IMR-90 (cell line): ENCODE results near the gene LRRC26. TPM values are rescaled to one million over a fixed set of nuclear protein-coding genes. Genes with fewer than 3 reads are reported as not detected.
A peak's percentile ranks its signal among the peaks of the same experiment; 100 is the strongest.

Source experiments
- ATAC-seq: fragments of 200-7000 bp; cut with Tn5 transposase; 2 replicates; pipeline ENCODE4 v1.9.1; 2020; ENCODE audit warnings: low read depth, mild to moderate bottlenecking, moderate library complexity
- BruUV-seq: library from RNA; stranded (reverse); fragments of 400-500 nt; replicated peaks from 2 replicates; lab custom pipeline; 2021; lab: Mats Ljungman, UMichigan
- CTCF ChIA-PET: fragments of 300-600 bp; formaldehyde crosslinking; extraction: SDS; loops from one replicate; lab custom pipeline; 2021; ENCODE audit warnings: antibody characterized with exemption; lab: Yijun Ruan, JAX
- POLR2A ChIA-PET: fragments of 300-600 bp; sonication (Branson Sonifier 250); formaldehyde crosslinking; loops from one replicate; lab custom pipeline; 2022; ENCODE audit warnings: antibody characterized with exemption; ENCODE audit not compliant: unreplicated experiment; lab: Charles Lee
- DNase-seq: peaks from one replicate; pipeline ENCODE4 v3.0.0; 2013
- H2AFZ ChIP-seq: replicated peaks from 2 replicates; pipeline ENCODE3; 2013; ENCODE audit warnings: low read length, mild to moderate bottlenecking; ENCODE audit not compliant: poor library complexity
- H2AK5ac ChIP-seq: 2 replicates; pipeline ENCODE4 v1.6.1; 2013; ENCODE audit warnings: low read depth, low read length, inconsistent platforms
- H2AK9ac ChIP-seq: replicated peaks from 2 replicates; pipeline ENCODE3; 2013; ENCODE audit warnings: mild to moderate bottlenecking, low read depth, low read length, moderate library complexity; ENCODE audit not compliant: poor library complexity
- H2BK120ac ChIP-seq: 2 replicates; pipeline ENCODE4 v1.6.1; 2013; ENCODE audit warnings: low read depth, low read length, inconsistent platforms
- H2BK15ac ChIP-seq: 3 replicates; pipeline ENCODE4 v1.6.1; 2013; ENCODE audit warnings: low read depth, low read length, inconsistent platforms
- H2BK20ac ChIP-seq: 2 replicates; pipeline ENCODE4 v1.6.1; 2013; ENCODE audit warnings: low read depth, mild to moderate bottlenecking, inconsistent platforms, low read length, moderate library complexity
- H2BK5ac ChIP-seq: 2 replicates; pipeline ENCODE4 v1.6.1; 2013; ENCODE audit warnings: mild to moderate bottlenecking, low read depth, low read length, inconsistent platforms; ENCODE audit not compliant: poor library complexity, severe bottlenecking
- H3K14ac ChIP-seq: replicated peaks from 2 replicates; pipeline ENCODE4 v1.6.1; 2013; ENCODE audit warnings: low read depth, low read length, inconsistent platforms
- H3K18ac ChIP-seq: 2 replicates; pipeline ENCODE4 v1.6.1; 2013; ENCODE audit warnings: low read depth, low read length, control low read depth
- H3K23ac ChIP-seq: 2 replicates; pipeline ENCODE4 v1.6.1; 2013; ENCODE audit warnings: low read depth, low read length, inconsistent platforms
- H3K27ac ChIP-seq: 2 replicates; pipeline ENCODE4 v1.5.1; 2013; ENCODE audit warnings: mild to moderate bottlenecking, control low read depth, low read length; ENCODE audit not compliant: insufficient read depth
- H3K27me3 ChIP-seq: 2 replicates; pipeline ENCODE4 v1.6.1; 2013; ENCODE audit warnings: low read length; ENCODE audit not compliant: control insufficient read depth, insufficient read depth
- H3K36me3 ChIP-seq: 2 replicates; pipeline ENCODE4 v1.6.1; 2013; ENCODE audit warnings: low read length, mixed read lengths; ENCODE audit not compliant: control insufficient read depth, insufficient read depth
- H3K4ac ChIP-seq: 2 replicates; pipeline ENCODE4 v1.6.1; 2013; ENCODE audit warnings: low read depth, low read length, inconsistent platforms
- H3K4me1 ChIP-seq: 2 replicates; pipeline ENCODE4 v1.6.1; 2013; ENCODE audit warnings: low read length, mixed read lengths; ENCODE audit not compliant: control insufficient read depth, insufficient read depth
- H3K4me2 ChIP-seq: 2 replicates; pipeline ENCODE4 v1.6.1; 2013; ENCODE audit warnings: low read depth, mild to moderate bottlenecking, control low read depth, low read length, moderate library complexity
- H3K4me3 ChIP-seq: 2 replicates; pipeline ENCODE4 v1.5.1; 2013; ENCODE audit warnings: low read depth, mild to moderate bottlenecking, control low read depth, low read length, moderate library complexity; ENCODE audit not compliant: insufficient read depth
- H3K56ac ChIP-seq: 2 replicates; pipeline ENCODE4 v1.6.1; 2013; ENCODE audit warnings: low read length, inconsistent platforms; ENCODE audit not compliant: insufficient read depth; ENCODE audit errors: extremely low read depth
- H3K79me1 ChIP-seq, 2 experiments: 2 replicates each; pipeline ENCODE4 v1.6.1; 2013; ENCODE audit warnings: low read length in 2 of 2, inconsistent platforms in 1 of 2, low read depth in 1 of 2
- H3K9ac ChIP-seq: 2 replicates; pipeline ENCODE4 v1.6.1; 2013; ENCODE audit warnings: low read depth, low read length, control low read depth
- H3K9me1 ChIP-seq: 2 replicates; pipeline ENCODE4 v1.6.1; 2013; ENCODE audit warnings: low read length, inconsistent platforms; ENCODE audit not compliant: insufficient read depth
- H3K9me3 ChIP-seq: 2 replicates; pipeline ENCODE4 v1.6.1; 2013; ENCODE audit warnings: low read length; ENCODE audit not compliant: control insufficient read depth, insufficient read depth
- H4K20me1 ChIP-seq: 2 replicates; pipeline ENCODE4 v1.6.1; 2013; ENCODE audit warnings: low read length, inconsistent platforms; ENCODE audit not compliant: insufficient read depth
- H4K5ac ChIP-seq: 2 replicates; pipeline ENCODE4 v1.6.1; 2013; ENCODE audit warnings: mild to moderate bottlenecking, low read depth, low read length, control low read depth
- H4K8ac ChIP-seq, 2 experiments: 2 replicates each; pipeline ENCODE4 v1.6.1; 2013; ENCODE audit warnings: low read depth in 2 of 2, low read length in 2 of 2, control low read depth in 1 of 2, inconsistent platforms in 1 of 2
- H4K91ac ChIP-seq: 2 replicates; pipeline ENCODE4 v1.6.1; 2013; ENCODE audit warnings: low read depth, low read length, inconsistent platforms; ENCODE audit not compliant: insufficient read depth
- FOS ChIP-seq: fragments of 150-350 bp; IDR thresholded peaks from 2 replicates; pipeline ENCODE4 v1.6.1; 2016; ENCODE audit warnings: low read depth, low read length
- NFE2L2 ChIP-seq: fragments of 150-350 bp; IDR thresholded peaks from 2 replicates; pipeline ENCODE4 v1.6.1; 2016; ENCODE audit warnings: low read depth, mild to moderate bottlenecking, low read length
- POLR2A ChIP-seq: IDR thresholded peaks from 2 replicates; pipeline ENCODE4 v1.6.1; 2012; ENCODE audit warnings: mild to moderate bottlenecking, low read depth, low read length
- WGBS, 2 experiments: methylation state at CpG; one replicate each; pipeline versions ENCODE4 v1.1.5 to v1.1.7; 2013; ENCODE audit warnings: missing lambda C conversion rate in 2 of 2; ENCODE audit not compliant: insufficient read length in 1 of 2; ENCODE audit errors: extremely low coverage in 2 of 2; 5-methylcytosine and 5-hydroxymethylcytosine counted together
- dilution Hi-C: fragments of 300-500 bp; cut with HindIII; formaldehyde crosslinking; loops from one replicate; pipeline ENCODE4 v1.14.3; 2018; ENCODE audit warnings: low sequenced_read_pairs; ENCODE audit not compliant: unreplicated experiment
- in situ Hi-C: fragments of 300-500 bp; cut with MboI; formaldehyde crosslinking; loops from 3 replicates; pipeline ENCODE4 v1.14.3; 2019; ENCODE audit warnings: low sequenced_read_pairs, inconsistent platforms, mixed read lengths
- intact Hi-C: fragments of 100-400 bp; cut with micrococcal nuclease; formaldehyde crosslinking; loops from 2 replicates; pipeline ENCODE4 v1.10.0; 2022
- polyA plus RNA-seq, 3 experiments: library from polyadenylated mRNA; depleted of rRNA; stranded (reverse); fragments of >200 nt; gene quantifications; 2 replicates each; pipeline ENCODE4 v1.2.3, GENCODE V29; 2012; ENCODE audit warnings: low replicate concordance in 1 of 3
- total RNA-seq: library from RNA; depleted of rRNA; stranded (reverse); fragments of >200 nt; gene quantifications from 2 replicates; pipeline ENCODE4 v1.2.3, GENCODE V29; 2012
- TF ChIP-seq, protein P1 (sequence below): conservative IDR thresholded peaks from 2 replicates; pipeline ENCODE4 v1.5.1; 2012; ENCODE audit warnings: mild to moderate bottlenecking, low read depth, low read length, improper control_type of control experiment

LRRC26 gene
- total and polyA plus RNA-seq, 2 of the 4 experiments (the other 2 are of a cell fraction), result not detected

DNA sequence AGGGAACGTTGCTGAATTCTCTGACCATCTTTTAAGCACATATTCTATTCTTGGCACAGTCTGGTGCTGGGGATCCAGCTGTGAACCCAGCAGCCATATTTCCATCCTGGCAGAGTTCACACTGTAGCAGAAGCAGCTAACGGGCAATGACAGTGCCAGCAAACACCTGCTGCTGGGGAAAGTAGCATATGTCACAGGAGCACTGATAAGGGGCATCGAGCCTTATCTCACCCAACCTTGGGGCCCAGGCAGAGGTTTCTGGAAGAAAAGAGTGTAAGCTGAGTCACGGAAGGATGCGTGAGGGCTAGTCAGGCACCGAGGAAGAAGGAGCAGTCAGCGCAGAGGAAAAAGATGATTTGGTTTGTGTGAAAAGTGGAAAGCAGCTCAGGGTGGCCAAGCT lies 36.8 kb upstream of the LRRC26 start:
- Histone ChIP-seq H3K18ac (no peak overlapping the region), H4K5ac (no peak overlapping the region), H2BK15ac (no peak overlapping the region), H2AK9ac (no peak overlapping the region), H3K14ac (no peak overlapping the region), H3K36me3 (peaks cover 9% of the 10 kb centered on the region), H2BK20ac (no peak overlapping the region), H4K8ac (no peak overlapping the region), H2AK5ac (no peak overlapping the region; the same call in 1 of the 2 replicates), H3K56ac (no peak overlapping the region), H2AFZ (no peak overlapping the region), H3K27ac (no peak overlapping the region), H2BK5ac (no peak overlapping the region), H2BK120ac (no peak overlapping the region), H3K4ac (no peak overlapping the region; the same call in 1 of the 2 replicates), H3K4me3 (no peak overlapping the region), H3K23ac (no peak overlapping the region), H3K4me2 (peak overlapping the region; percentile 99), H3K4me1 (peaks cover 9% of the 10 kb centered on the region), H3K27me3 (no peaks in the 10 kb centered on the region), H3K79me1 (peaks cover 42 to 56% of the 10 kb centered on the region in 2 experiments), H4K20me1 (peaks cover 9% of the 10 kb centered on the region), H4K91ac (no peak overlapping the region), H3K9ac (peak overlapping the region; percentile 89; the same call in 1 of the 2 replicates), H3K9me3 (no peaks in the 10 kb centered on the region), H3K9me1 (0 out of 2 replicates have a peak, but pooled peaks cover 2% of the 10 kb centered on the region)
- ATAC-seq, result no peak
- TF ChIP-seq NFE2L2 (no peak), FOS (no peak), POLR2A (no peak)
- TF ChIP-seq, protein P1, sequence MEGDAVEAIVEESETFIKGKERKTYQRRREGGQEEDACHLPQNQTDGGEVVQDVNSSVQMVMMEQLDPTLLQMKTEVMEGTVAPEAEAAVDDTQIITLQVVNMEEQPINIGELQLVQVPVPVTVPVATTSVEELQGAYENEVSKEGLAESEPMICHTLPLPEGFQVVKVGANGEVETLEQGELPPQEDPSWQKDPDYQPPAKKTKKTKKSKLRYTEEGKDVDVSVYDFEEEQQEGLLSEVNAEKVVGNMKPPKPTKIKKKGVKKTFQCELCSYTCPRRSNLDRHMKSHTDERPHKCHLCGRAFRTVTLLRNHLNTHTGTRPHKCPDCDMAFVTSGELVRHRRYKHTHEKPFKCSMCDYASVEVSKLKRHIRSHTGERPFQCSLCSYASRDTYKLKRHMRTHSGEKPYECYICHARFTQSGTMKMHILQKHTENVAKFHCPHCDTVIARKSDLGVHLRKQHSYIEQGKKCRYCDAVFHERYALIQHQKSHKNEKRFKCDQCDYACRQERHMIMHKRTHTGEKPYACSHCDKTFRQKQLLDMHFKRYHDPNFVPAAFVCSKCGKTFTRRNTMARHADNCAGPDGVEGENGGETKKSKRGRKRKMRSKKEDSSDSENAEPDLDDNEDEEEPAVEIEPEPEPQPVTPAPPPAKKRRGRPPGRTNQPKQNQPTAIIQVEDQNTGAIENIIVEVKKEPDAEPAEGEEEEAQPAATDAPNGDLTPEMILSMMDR, result no peak
- intact Hi-C loops, result no loop called here
- ChIA-PET POLR2A (no interaction called here), CTCF (no interaction called here)
- dilution Hi-C loops, result no loop called here
- in situ Hi-C loops, result no loop called here
- WGBS, 2 experiments, result 98% methylated on average over 4 of the region's 7 CpGs; no CpG with 5 or more reads in 1 of the 2 experiments
- no TSS peak for BruUV-seq
- DNase-seq, result no peak
